Activated T-cell treated with anti-CD3 and anti-CD28 coated beads, Interleukin-2, amount 50 U/mL, for 48 hours (primary cell): ENCODE measurements around the gene SYVN1.

Source experiments
- DNase-seq, 2 experiments: peaks; one replicate each; pipeline ENCODE4 v3.0.0-alpha.2; 2020

Gene SYVN1

DNA sequence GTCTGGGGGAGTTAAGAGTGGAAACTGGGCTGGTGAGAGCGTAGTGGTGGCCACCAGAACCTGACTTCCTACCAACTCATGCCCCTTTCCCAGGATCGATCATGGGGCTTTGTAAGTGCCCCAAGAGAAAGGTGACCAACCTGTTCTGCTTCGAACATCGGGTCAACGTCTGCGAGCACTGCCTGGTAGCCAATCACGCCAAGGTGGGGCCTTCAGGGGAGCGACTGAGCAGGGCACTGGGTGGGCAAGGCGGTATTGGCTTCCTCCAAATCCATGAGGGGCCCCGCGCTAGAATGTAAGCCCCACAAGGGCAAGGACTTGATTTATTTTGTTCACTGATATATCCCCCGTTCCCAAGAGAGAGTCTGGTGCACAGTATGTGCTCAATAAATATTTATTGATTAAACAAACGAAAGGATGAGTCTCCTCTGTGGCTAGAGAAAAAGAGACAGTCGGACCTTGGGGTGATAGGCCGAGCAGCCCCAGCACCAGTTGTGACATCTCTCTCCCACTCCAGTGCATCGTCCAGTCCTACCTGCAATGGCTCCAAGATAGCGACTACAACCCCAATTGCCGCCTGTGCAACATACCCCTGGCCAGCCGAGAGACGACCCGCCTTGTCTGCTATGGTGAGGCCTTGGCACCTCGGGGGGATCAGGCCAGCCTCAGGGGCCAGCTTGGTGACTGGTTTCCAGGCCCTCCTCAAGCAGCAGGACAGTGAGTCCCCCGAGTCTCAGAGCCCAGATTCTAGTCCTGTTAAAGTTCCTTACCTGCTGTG lies 49.5 kb downstream of the SYVN1 start:
- DNase-seq = no peak

DNA sequence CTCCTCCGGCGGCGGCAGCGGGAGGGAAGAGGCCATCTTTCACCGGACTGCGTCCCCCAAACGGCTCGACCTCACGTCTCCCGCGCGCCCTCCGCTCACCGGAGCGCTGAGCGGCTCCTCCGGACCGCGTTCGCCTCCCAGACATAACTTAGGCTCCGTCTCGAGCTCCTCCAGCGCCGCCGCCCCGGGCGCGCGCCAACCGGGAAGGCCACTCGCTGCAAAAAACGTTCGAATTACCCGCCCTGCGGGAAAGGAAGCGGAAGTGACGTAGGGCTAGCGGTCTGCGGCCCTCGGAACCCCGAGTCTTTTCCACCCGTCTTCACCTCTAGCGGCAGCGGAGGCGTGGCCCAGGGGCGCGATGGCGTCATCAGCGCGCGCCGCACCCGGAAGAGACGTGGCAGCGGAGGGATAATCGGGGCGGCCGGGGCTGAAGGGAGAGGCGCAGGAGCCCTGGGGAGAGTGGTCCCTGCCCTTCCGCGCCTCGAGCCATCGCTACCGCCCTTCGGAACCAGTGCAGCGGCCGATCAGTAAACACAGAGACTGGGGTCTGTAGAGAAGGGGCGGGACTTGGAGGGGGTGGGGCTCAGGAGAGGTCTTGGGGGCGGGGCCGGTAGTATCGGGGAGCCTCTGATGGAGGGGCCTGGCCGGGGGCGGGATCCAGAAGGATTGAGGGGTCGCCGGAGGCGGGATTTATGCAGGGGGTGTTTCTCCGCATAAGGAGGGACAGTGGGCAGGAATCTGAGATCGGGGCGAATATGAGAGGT lies 50.3 kb downstream of the SYVN1 start, which contains the start of the genes CDCA5 and ZFPL1:
Gene CDCA5 (minus strand): TSS at position 207 of the 764 bp plus-strand sequence. CDS start 62 bp downstream, at position 145.
Gene ZFPL1 (plus strand): TSS at position 389 of the 764 bp plus-strand sequence. CDS start 477 bp downstream, outside the sequence.
- DNase-seq = peak; percentile 97 to 98

DNA sequence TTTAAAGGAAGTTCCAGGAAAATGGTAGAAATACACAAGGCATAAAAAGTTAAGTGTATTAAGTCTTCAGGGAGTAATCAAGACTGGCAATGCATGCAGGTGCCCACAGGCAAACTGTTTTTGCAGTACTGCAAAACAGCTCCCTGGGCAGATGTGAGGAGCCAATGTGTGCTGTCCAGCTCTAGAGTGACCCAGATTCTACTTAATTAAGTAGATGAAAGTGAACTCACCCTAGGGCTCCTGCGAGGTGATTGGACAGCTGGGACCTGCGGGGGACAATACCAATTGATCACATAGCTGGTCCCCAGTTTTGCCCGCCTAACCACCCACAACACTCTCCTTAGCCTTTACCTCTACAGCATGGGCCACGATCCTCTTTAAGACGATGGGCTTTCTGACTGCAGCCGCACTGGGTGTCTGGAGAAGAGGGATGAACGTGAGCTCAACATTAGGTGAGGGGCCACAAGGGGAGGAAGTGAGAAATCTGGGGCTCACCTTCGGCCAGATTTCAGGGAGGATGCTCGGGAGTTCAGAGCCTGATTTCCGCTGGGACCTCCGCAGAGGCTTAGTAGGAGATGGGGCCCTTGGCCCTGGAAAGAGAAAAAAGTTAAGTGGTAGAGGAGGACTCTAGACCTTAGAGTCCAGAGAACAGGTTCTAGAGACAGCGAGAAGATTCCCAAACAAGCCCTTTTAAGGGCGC lies 51.0 kb downstream of the SYVN1 start:
- DNase-seq = peak in 1 of 2 experiments; percentile 29

DNA sequence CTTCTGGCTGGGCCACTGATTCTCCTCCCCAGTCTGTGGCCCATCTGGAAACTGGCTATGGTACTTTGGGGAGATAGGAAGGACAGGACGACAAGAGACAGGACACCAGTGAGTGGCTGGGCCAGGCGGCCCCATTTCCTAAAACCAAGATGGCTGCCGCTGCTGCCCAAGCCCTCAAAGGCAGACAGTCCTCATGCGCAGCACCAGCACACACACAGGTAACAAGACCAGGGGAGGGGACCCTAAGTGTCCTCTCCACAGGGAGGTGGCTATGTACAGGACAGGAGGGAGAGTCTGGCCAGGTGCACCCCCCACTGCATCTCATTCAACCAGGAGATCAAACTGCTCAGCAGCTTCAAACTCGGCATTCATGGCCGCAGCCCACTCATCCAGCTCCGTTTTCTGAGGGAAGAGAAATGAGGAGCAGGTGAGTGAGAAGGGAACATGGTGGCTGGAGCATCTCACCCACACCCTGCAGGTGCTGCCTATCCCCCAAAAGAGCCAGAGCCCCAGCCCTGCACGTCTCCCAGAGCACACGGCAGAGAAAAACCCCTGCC lies 55.5 kb downstream of the SYVN1 start:
- no peak for DNase-seq

DNA sequence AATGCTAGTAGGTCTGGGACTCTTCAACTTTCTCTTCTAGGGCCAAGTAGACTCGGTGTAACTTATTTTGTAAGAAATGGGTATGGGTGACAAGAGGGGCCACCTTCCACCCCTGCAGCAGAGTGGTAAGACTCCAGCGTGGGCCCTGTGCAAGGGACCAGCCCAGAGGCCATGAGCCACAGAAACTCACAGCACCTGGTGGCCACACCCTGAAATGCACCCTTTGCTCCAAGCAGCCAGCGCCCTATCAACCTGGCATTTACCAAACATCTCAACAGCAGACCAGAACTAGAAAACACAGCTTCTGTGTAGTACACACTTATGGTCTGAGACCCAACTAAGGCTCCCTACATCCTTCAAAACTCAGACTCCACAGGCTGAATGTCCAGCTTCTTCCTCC lies 56.2 kb downstream of the SYVN1 start:
- peak; percentile 78 to 81 for DNase-seq

DNA sequence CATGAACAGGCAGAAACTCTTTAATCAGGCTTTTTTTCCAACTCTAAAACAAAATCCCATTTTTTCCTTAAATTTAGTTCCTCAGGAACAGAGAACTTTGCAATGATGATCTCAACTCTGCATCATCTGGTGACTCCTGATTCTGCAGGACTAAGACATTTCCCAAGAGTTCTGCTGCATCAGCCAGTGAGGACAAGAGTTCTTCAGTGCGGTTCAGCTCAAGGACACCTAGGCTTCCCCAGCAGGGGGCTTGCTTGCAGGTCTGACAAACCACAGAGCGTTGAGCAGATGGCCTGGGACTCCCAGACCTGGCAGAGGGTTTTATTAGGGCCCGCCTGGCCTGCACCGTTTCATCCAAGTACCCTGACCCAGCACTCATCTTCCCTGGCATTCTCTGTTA lies 56.9 kb downstream of the SYVN1 start:
- no peak for DNase-seq
